Measurements from ENCODE around the gene TCN2.
"Not testable (repeated sequence)": the region's sequence is repeated elsewhere in the genome, so short reads cannot be mapped to it uniquely, and the experiment has no call there.

TCN2 gene

DNA sequence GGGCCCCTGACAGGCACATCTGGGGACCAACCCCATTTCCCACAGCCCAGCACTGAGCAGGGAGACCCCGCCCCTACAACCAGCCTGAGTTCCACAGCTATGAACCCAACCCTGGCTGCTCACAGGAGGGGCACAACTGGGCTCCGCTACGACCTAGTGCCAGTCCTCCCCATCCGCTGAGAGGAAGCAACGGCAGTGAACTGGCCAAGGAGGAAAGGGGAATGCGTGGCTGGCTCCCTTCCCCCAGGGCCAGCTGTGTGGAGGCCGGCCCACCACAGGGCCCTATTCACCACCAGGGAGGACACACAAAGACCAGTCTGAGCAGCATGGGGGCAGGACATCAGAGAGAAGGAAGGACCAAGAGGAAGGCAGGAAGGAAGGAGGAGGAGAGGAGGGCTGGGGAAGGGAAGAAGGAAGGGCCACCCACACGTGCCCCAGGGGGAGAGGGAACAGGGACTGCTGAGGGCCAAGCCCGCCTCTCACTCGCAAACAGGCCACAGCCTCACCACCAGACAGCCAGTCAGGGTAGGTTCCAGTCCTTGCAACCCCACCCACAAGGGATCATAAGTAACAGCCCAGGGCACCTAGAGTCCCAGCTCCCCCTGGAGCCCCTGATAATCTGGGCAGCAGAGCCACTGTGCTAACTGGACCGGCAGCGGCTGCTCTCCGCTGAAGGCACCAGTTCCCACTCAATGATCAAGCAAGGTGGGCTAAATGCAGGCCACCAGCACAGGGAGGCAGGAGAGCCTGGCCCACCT, 24.0 kb upstream of the TCN2 start:
- Histone ChIP-seq H3K27me3 (ENCODE audit: control insufficient read depth, insufficient read depth, low read length) (no peaks in the 10 kb centered on the region), H3K9me3 (ENCODE audit: control insufficient read depth, low read length) (no peaks in the 10 kb centered on the region), H3K9ac (ENCODE audit: low read length) (no peak overlapping the region), H3K36me3 (ENCODE audit: control insufficient read depth, insufficient read depth, low read length) (peaks cover 17% of the 10 kb centered on the region), H3K4me3 (ENCODE audit: low read length) (no peak overlapping the region), H3K4me1 (ENCODE audit: control insufficient read depth, insufficient read depth, low read length) (no peaks in the 10 kb centered on the region)

DNA sequence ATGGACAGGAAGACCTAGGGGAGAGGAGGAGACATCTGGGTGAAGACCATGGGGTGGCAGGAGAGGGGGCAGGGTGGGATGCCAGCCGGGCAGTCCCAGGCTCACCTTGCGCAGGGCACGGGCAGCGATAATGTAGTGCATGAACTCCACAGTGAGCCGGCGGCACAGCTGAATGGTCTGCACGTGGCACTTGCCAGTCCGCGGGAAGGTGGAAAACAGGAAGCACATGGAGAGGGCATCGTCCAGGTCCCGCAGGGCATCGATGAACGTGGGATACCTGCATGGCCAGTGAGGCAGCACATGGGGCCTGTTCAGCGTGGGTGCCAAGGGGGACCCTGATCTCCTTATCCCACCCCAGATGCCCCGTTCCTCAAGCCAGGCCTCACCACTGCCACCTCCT, 22.5 kb upstream of the TCN2 start:
- Histone ChIP-seq H3K9me3 (ENCODE audit: control insufficient read depth, low read length) (no peaks in the 10 kb centered on the region), H3K4me1 (ENCODE audit: control insufficient read depth, insufficient read depth, low read length) (no peaks in the 10 kb centered on the region), H3K4me3 (ENCODE audit: low read length) (no peak overlapping the region), H3K27me3 (ENCODE audit: control insufficient read depth, insufficient read depth, low read length) (no peaks in the 10 kb centered on the region), H3K9ac (ENCODE audit: low read length) (no peak overlapping the region), H3K36me3 (ENCODE audit: control insufficient read depth, insufficient read depth, low read length) (peaks cover 12% of the 10 kb centered on the region)

DNA sequence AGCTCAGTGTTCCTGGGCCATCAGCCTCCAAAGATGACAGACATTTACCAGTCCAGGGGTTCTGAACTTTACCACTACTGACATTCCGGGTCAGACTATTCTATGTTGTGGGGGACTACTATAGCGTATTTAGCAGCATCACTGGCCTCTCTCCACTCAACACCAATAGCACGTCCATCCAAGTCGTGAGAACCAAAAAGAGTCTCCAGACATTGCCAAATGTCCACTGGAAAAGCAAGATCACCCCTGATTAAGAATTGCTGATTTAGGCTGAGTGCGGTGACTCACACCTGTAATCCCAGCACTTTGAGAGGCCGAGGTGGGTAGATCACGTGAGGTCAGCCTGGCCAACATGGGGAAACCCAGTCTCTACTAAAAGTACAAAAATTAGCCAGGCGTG, 20.6 kb upstream of the TCN2 start:
- no peak overlapping the region for H3K9ac ChIP-seq (ENCODE audit: low read length)
- peaks cover 13% of the 10 kb centered on the region for H3K4me1 ChIP-seq (ENCODE audit: control insufficient read depth, insufficient read depth, low read length)
- H3K4me3 ChIP-seq (ENCODE audit: low read length) = no peak overlapping the region
- H3K9me3 ChIP-seq (ENCODE audit: control insufficient read depth, low read length) = no peaks in the 10 kb centered on the region
- H3K36me3 ChIP-seq (ENCODE audit: control insufficient read depth, insufficient read depth, low read length) = peaks cover 4% of the 10 kb centered on the region
- H3K27me3 ChIP-seq (ENCODE audit: control insufficient read depth, insufficient read depth, low read length) = no peaks in the 10 kb centered on the region

DNA sequence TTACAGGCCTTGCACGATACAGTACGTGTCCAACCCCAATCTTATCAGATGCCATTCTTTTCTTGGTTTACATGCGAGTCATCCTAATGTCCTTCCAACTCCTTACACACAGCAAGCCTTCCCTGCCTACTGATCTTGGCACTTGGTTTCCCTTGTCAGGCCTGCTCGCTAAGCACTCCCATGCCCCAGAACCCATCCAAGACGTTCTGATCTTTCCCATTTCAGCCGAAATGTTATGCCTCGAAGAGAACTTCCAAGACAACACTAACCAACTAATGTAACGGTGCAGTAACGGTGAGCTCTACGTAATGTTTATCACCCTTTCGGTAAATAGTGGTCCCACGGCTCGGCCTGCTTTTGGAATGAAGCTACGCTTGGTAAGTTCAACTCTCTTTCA, 15.8 kb upstream of the TCN2 start:
- Histone ChIP-seq H3K4me3 (ENCODE audit: low read length) (peak overlapping the region; percentile 63), H3K27me3 (ENCODE audit: control insufficient read depth, insufficient read depth, low read length) (no peaks in the 10 kb centered on the region), H3K36me3 (ENCODE audit: control insufficient read depth, insufficient read depth, low read length) (no peaks in the 10 kb centered on the region), H3K9me3 (ENCODE audit: control insufficient read depth, low read length) (no peaks in the 10 kb centered on the region), H3K9ac (ENCODE audit: low read length) (peak overlapping the region; percentile 74), H3K4me1 (ENCODE audit: control insufficient read depth, insufficient read depth, low read length) (peaks cover 29% of the 10 kb centered on the region)

DNA sequence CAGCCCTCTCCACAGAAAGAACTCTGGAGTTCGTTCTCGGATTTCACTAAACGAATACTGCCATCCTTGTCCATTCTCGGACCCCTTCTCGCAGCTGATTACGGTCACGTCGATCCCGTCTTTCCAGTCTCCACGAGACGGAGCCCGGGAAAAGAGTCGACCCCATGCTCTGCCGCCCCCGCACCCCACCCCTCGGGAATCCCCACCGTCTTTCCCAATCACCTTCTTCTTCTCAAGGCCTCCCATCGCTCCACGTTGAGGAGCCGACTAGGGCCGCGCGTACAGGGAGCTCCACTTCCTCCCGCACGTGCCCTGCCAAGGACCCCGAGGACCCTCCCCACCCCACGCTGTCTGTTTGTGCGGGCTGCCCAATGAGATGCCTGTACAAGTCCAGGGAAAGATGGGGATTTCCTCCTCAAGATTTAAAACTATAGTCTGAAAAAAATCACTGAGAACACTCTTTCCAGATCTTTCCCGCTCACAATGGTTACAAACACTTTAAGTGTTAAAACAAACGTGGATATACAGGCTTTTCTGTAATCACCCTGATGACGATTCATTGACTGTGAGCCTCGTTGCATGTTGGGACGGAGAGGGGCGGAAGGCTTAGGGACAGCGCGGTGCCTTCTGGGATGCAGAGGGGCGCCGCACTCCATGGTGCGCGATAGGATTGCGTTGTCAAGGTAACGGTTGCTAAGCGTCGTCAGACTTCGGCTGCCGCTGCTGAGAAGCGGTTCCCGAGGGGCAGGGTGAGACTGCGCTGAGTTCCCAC, 15.2 kb upstream of the TCN2 start, which contains the start of gene PES1:
PES1 (minus strand) TSS at position 323 of the 772 bp plus-strand sequence; CDS start at position 246, 77 bp downstream.
- Histone ChIP-seq H3K9me3 (ENCODE audit: control insufficient read depth, low read length) (no peaks in the 10 kb centered on the region), H3K9ac (ENCODE audit: low read length) (peak within 1 kb of the TSS; percentile 74), H3K36me3 (ENCODE audit: control insufficient read depth, insufficient read depth, low read length) (no peaks in the 10 kb centered on the region), H3K27me3 (ENCODE audit: control insufficient read depth, insufficient read depth, low read length) (no peaks in the 10 kb centered on the region), H3K4me3 (ENCODE audit: low read length) (peak within 1 kb of the TSS; percentile 63), H3K4me1 (ENCODE audit: control insufficient read depth, insufficient read depth, low read length) (peaks cover 30% of the 10 kb centered on the region)

DNA sequence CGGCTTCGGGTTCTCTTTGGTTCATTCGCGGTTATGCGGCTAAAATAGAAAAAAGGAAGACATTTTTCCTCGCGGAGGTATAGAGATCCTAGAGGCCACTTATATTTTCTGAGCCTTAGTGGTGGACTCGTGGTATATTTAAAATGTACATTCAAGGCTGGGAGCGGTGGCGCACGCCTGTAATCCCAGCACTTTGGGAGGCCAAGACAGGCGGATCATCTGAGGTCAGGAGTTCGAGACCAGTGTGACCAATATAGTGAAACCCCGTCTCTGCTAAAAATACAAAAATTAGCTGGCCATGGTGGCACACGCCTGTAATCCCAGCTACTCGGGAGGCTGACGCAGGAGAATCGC, 14.6 kb upstream of the TCN2 start:
- not testable (repeated sequence) for H3K36me3 ChIP-seq (ENCODE audit: control insufficient read depth, insufficient read depth, low read length); H3K9ac ChIP-seq (ENCODE audit: low read length); H3K9me3 ChIP-seq (ENCODE audit: control insufficient read depth, low read length); H3K4me3 ChIP-seq (ENCODE audit: low read length); H3K27me3 ChIP-seq (ENCODE audit: control insufficient read depth, insufficient read depth, low read length)
- peaks cover 30% of the 10 kb centered on the region for H3K4me1 ChIP-seq (ENCODE audit: control insufficient read depth, insufficient read depth, low read length)

DNA sequence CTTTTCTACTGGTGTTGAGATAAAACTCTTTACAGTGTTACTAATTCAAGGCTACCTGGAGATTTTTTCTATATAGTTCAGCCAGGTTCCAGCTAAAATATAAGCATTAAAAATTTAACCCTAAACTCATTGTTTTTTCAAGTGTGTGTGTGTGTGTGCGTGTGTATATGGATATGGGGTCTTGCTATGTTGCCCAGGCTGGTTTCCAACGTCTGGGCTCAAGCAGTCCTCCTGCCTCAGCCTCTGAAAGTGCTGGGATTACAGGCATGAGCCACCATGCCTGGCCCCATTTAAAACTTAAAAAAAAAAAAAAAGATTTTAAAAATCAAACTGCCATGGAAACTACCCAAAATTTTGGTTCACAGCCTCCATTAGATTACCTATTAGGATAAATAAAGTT, 10.8 kb upstream of the TCN2 start:
- Histone ChIP-seq H3K9me3 (ENCODE audit: control insufficient read depth, low read length) (no peaks in the 10 kb centered on the region), H3K9ac (ENCODE audit: low read length) (no peak overlapping the region), H3K4me3 (ENCODE audit: low read length) (no peak overlapping the region), H3K4me1 (ENCODE audit: control insufficient read depth, insufficient read depth, low read length) (peaks cover 19% of the 10 kb centered on the region), H3K36me3 (ENCODE audit: control insufficient read depth, insufficient read depth, low read length) (no peaks in the 10 kb centered on the region), H3K27me3 (ENCODE audit: control insufficient read depth, insufficient read depth, low read length) (no peaks in the 10 kb centered on the region)

DNA sequence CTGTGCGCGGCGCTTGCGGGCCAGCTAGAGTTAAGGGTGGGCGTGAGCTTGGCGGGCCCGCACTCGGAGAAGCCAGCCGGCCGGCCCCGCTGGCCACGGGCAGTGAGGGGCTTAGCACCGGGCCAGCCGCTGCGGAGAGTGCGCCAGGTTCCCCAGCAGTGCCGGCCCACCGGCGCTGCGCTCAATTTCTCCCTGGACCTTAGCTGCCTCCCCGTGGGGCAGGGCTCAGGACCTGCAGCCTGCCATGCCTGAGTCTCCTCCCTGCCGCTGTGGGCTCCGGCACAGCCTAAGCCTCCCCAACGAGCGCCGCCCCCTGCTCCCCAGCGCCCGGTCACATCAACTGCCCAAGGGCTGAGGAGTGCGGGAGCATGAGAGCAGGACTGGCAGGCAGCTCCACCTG, 10.1 kb upstream of the TCN2 start:
- Histone ChIP-seq H3K4me3 (ENCODE audit: low read length) (no peak overlapping the region), H3K36me3 (ENCODE audit: control insufficient read depth, insufficient read depth, low read length) (no peaks in the 10 kb centered on the region), H3K4me1 (ENCODE audit: control insufficient read depth, insufficient read depth, low read length) (peaks cover 18% of the 10 kb centered on the region), H3K9ac (ENCODE audit: low read length) (no peak overlapping the region), H3K27me3 (ENCODE audit: control insufficient read depth, insufficient read depth, low read length) (no peaks in the 10 kb centered on the region), H3K9me3 (ENCODE audit: control insufficient read depth, low read length) (no peaks in the 10 kb centered on the region)

DNA sequence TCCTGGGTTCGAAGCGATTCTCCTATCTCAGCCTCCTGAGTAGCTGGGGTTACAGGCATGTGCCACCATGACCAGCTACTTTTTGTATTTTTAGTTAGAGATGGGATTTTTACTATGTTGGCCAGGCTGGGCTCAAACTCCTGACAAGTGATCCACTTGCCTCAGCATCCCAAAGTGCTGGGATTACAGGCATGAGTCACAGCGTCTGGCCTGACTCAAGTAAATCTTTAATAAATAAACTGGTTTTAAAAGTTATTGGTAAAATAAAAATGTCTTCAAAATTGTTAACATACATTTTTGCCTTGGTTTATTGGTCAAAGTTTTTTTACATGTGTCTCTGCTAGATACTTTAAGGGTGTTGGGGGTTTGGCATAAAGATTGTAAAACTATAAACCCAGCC, 8.0 kb upstream of the TCN2 start:
- H3K4me1 ChIP-seq (ENCODE audit: control insufficient read depth, insufficient read depth, low read length) = peaks cover 22% of the 10 kb centered on the region
- H3K27me3 ChIP-seq (ENCODE audit: control insufficient read depth, insufficient read depth, low read length) = no peaks in the 10 kb centered on the region
- H3K36me3 ChIP-seq (ENCODE audit: control insufficient read depth, insufficient read depth, low read length) = no peaks in the 10 kb centered on the region
- no peaks in the 10 kb centered on the region for H3K9me3 ChIP-seq (ENCODE audit: control insufficient read depth, low read length)
- no peak overlapping the region for H3K4me3 ChIP-seq (ENCODE audit: low read length)
- H3K9ac ChIP-seq (ENCODE audit: low read length) = no peak overlapping the region

DNA sequence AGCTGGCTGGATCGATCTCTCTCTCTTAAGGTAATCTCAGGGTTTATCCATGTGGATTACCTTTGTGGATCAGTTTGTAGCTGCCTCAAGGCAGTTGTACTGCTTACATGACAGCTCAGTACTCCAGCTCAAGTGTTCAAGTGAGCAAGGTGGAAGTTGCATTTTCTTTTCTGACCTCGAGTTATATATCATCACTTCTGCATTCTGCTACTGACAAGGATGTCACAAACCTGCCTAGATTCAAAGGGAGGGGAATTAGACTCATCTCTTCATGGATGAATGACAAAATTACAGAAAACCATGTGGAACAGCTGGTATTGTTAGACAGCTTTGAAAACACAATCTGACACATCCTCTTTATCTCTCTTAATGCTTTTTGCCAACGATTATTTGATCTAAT, 6.1 kb upstream of the TCN2 start:
- Histone ChIP-seq H3K27me3 (ENCODE audit: control insufficient read depth, insufficient read depth, low read length) (no peaks in the 10 kb centered on the region), H3K9ac (ENCODE audit: low read length) (no peak overlapping the region), H3K36me3 (ENCODE audit: control insufficient read depth, insufficient read depth, low read length) (no peaks in the 10 kb centered on the region), H3K9me3 (ENCODE audit: control insufficient read depth, low read length) (no peaks in the 10 kb centered on the region), H3K4me3 (ENCODE audit: low read length) (no peak overlapping the region), H3K4me1 (ENCODE audit: control insufficient read depth, insufficient read depth, low read length) (peaks cover 22% of the 10 kb centered on the region)

DNA sequence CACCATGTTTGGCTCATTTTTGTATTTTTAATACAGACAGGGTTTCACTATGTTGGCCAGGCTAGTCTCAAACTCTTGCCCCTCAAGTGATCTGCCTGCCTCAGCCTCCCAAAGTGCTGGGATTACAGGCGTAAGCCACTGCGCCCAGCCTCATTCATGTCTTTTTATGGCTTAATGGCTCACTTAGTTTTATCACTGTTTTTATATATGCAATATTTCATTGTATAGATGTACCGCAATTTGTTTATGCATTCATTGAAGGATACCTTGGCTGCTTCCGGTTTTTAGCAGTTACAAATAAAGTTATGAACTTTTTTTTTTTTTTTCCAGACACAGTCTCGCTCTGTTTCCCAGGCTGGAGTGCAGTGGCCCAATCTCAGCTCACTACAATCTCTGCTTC, 5.5 kb upstream of the TCN2 start:
- Histone ChIP-seq H3K27me3 (ENCODE audit: control insufficient read depth, insufficient read depth, low read length) (no peaks in the 10 kb centered on the region), H3K4me1 (ENCODE audit: control insufficient read depth, insufficient read depth, low read length) (peaks cover 23% of the 10 kb centered on the region), H3K36me3 (ENCODE audit: control insufficient read depth, insufficient read depth, low read length) (no peaks in the 10 kb centered on the region), H3K4me3 (ENCODE audit: low read length) (no peak overlapping the region), H3K9ac (ENCODE audit: low read length) (no peak overlapping the region), H3K9me3 (ENCODE audit: control insufficient read depth, low read length) (no peaks in the 10 kb centered on the region)

DNA sequence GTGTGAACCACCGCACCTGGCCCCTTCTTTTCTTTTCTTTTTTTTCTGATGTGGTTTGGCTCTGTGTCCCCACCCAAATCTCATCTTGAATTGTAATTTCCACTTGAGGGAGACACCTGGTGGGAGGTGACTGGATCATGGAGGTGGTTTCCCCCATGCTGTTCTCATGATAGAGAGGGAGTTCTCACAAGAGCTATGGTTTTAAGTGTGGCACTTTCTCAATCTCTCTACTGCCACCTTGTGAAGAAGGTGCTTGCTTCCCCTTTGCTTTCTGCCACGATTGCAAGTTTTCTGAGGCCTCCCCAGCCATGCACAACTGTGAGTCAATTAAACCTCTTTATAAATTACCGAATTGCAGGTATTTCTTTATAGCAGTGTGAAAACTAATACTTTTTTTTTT, 4.9 kb upstream of the TCN2 start:
- no peak overlapping the region for H3K9ac ChIP-seq (ENCODE audit: low read length)
- H3K9me3 ChIP-seq (ENCODE audit: control insufficient read depth, low read length) = no peaks in the 10 kb centered on the region
- H3K27me3 ChIP-seq (ENCODE audit: control insufficient read depth, insufficient read depth, low read length) = no peaks in the 10 kb centered on the region
- peaks cover 26% of the 10 kb centered on the region for H3K4me1 ChIP-seq (ENCODE audit: control insufficient read depth, insufficient read depth, low read length)
- no peaks in the 10 kb centered on the region for H3K36me3 ChIP-seq (ENCODE audit: control insufficient read depth, insufficient read depth, low read length)
- H3K4me3 ChIP-seq (ENCODE audit: low read length) = no peak overlapping the region
